MG63 (cell line): Measurements from ENCODE around the gene TMED1. TPM values are rescaled to one million over a fixed set of nuclear protein-coding genes. Genes with fewer than 3 reads are reported as not detected.
"Not testable (repeated sequence)": the region's sequence is repeated elsewhere in the genome, so short reads cannot be mapped to it uniquely, and the experiment has no call there.

Experiments
- DNase-seq: peaks from one replicate; pipeline ENCODE4 v3.0.0-alpha.2; 2020
- H3K27me3 ChIP-seq: fragments of 250-450 bp; sonication (Bioruptor Pico); 2 replicates; pipeline ENCODE4 v1.5.1; 2020; ENCODE audit warnings: mild to moderate bottlenecking, moderate library complexity
- H3K36me3 ChIP-seq: fragments of 250-450 bp; sonication (Bioruptor Pico); 2 replicates; pipeline ENCODE4 v1.5.1; 2020; ENCODE audit warnings: mild to moderate bottlenecking, moderate library complexity
- H3K4me3 ChIP-seq: fragments of 250-450 bp; sonication (Bioruptor Pico); 2 replicates; pipeline ENCODE4 v1.5.1; 2020; ENCODE audit warnings: mild to moderate bottlenecking, moderate library complexity
- H3K9me3 ChIP-seq: fragments of 250-450 bp; sonication (Bioruptor Pico); 2 replicates; pipeline ENCODE4 v1.5.1; 2020; ENCODE audit warnings: mild to moderate bottlenecking, moderate library complexity
- total RNA-seq: library from RNA; depleted of rRNA; stranded (reverse); fragments of >200 nt; shearing (Covaris generic); gene quantifications from 2 replicates; pipeline ENCODE4 v1.2.3, GENCODE V29; 2014; ENCODE audit warnings: low replicate concordance

TMED1 gene
- total RNA-seq, 1 experiment from 2014 or later = 112 TPM

GRCh38 chr19:10868872-10869547 lies 33.0 kb upstream of the TMED1 start:
- no peak for DNase-seq

GRCh38 chr19:10866495-10866894 lies 30.5 kb upstream of the TMED1 start:
- H3K9me3 ChIP-seq = no peaks in the 10 kb centered on the region
- no peak overlapping the region for H3K4me3 ChIP-seq
- no peaks in the 10 kb centered on the region for H3K36me3 ChIP-seq
- no peaks in the 10 kb centered on the region for H3K27me3 ChIP-seq
- DNase-seq = no peak

More at GRCh38 chr19:10868872-10869547, 33.0 kb upstream of the TMED1 start:
- no peaks in the 10 kb centered on the region for H3K27me3 ChIP-seq
- H3K9me3 ChIP-seq = no peaks in the 10 kb centered on the region
- H3K36me3 ChIP-seq = peaks cover 8% of the 10 kb centered on the region
- H3K4me3 ChIP-seq = no peak overlapping the region

GRCh38 chr19:10864538-10864899 lies 28.5 kb upstream of the TMED1 start:
- peak; percentile 78 for DNase-seq
- no peak overlapping the region for H3K4me3 ChIP-seq
- H3K9me3 ChIP-seq = no peaks in the 10 kb centered on the region
- H3K27me3 ChIP-seq = no peaks in the 10 kb centered on the region
- H3K36me3 ChIP-seq = no peaks in the 10 kb centered on the region

- H3K36me3 ChIP-seq = no peaks in the 10 kb centered on the region
- H3K9me3 ChIP-seq = no peaks in the 10 kb centered on the region
- DNase-seq = peak; percentile 48
- no peaks in the 10 kb centered on the region for H3K27me3 ChIP-seq
- no peak overlapping the region for H3K4me3 ChIP-seq
These were observed 27.2 kb upstream of the TMED1 start for GRCh38 chr19:10863107-10863717.

GRCh38 chr19:10862561-10863106 lies 26.6 kb upstream of the TMED1 start:
- no peak overlapping the region for H3K4me3 ChIP-seq

GRCh38 chr19:10861103-10861651 lies 25.2 kb upstream of the TMED1 start:
- no peak overlapping the region for H3K4me3 ChIP-seq
- no peaks in the 10 kb centered on the region for H3K36me3 ChIP-seq
- no peaks in the 10 kb centered on the region for H3K9me3 ChIP-seq
- H3K27me3 ChIP-seq = no peaks in the 10 kb centered on the region
- peak; percentile 46 for DNase-seq

More at GRCh38 chr19:10862561-10863106, 26.6 kb upstream of the TMED1 start:
- Histone ChIP-seq H3K27me3 (no peaks in the 10 kb centered on the region), H3K36me3 (no peaks in the 10 kb centered on the region), H3K9me3 (no peaks in the 10 kb centered on the region)
- no peak for DNase-seq

GRCh38 chr19:10858204-10858828 lies 22.3 kb upstream of the TMED1 start:
- Histone ChIP-seq H3K9me3 (no peaks in the 10 kb centered on the region), H3K36me3 (no peaks in the 10 kb centered on the region)
- DNase-seq = no peak

GRCh38 chr19:10856899-10857298 lies 20.9 kb upstream of the TMED1 start:
- not testable (repeated sequence) for H3K9me3 ChIP-seq, H3K4me3 ChIP-seq, H3K27me3 ChIP-seq, H3K36me3 ChIP-seq, DNase-seq

More at GRCh38 chr19:10858204-10858828, 22.3 kb upstream of the TMED1 start:
- Histone ChIP-seq H3K27me3 (no peaks in the 10 kb centered on the region), H3K4me3 (no peak overlapping the region)

- Histone ChIP-seq H3K9me3 (no peaks in the 10 kb centered on the region), H3K36me3 (no peaks in the 10 kb centered on the region), H3K4me3 (no peak overlapping the region), H3K27me3 (no peaks in the 10 kb centered on the region)
- DNase-seq = peak; percentile 46
These were observed 20.0 kb upstream of the TMED1 start for GRCh38 chr19:10855879-10856522.

- Histone ChIP-seq H3K36me3 (no peaks in the 10 kb centered on the region), H3K4me3 (no peak overlapping the region), H3K27me3 (no peaks in the 10 kb centered on the region), H3K9me3 (no peaks in the 10 kb centered on the region)
- DNase-seq = peak; percentile 45
These were observed 18.5 kb upstream of the TMED1 start for GRCh38 chr19:10854350-10855089.

- Histone ChIP-seq H3K9me3 (no peaks in the 10 kb centered on the region), H3K36me3 (no peaks in the 10 kb centered on the region), H3K4me3 (no peak overlapping the region), H3K27me3 (no peaks in the 10 kb centered on the region)
- DNase-seq = no peak
These were observed 16.9 kb upstream of the TMED1 start for GRCh38 chr19:10852941-10853340.

- no peaks in the 10 kb centered on the region for H3K27me3 ChIP-seq
- no peak overlapping the region for H3K4me3 ChIP-seq
- peak; percentile 90 for DNase-seq
- no peaks in the 10 kb centered on the region for H3K36me3 ChIP-seq
- peaks cover 4% of the 10 kb centered on the region; the same call in 1 of the 2 replicates for H3K9me3 ChIP-seq
These were observed 16.2 kb upstream of the TMED1 start for GRCh38 chr19:10852098-10852800.

- Histone ChIP-seq H3K4me3 (no peak overlapping the region), H3K27me3 (no peaks in the 10 kb centered on the region), H3K9me3 (peaks cover 14% of the 10 kb centered on the region), H3K36me3 (no peaks in the 10 kb centered on the region)
- DNase-seq = no peak
These were observed 14.6 kb upstream of the TMED1 start for GRCh38 chr19:10850631-10851030.

- Histone ChIP-seq H3K9me3 (peaks cover 14% of the 10 kb centered on the region), H3K4me3 (no peak within 1 kb of the TSS), H3K27me3 (no peaks in the 10 kb centered on the region), H3K36me3 (no peaks in the 10 kb centered on the region)
- no peak for DNase-seq
These were observed 12.3 kb upstream of the TMED1 start, which contains the start of gene C19orf38 for GRCh38 chr19:10848230-10848856. Gene C19orf38, plus strand, starts transcription at chr19:10848415. Its CDS starts 94 bp downstream, at chr19:10848509.

- no peaks in the 10 kb centered on the region for H3K36me3 ChIP-seq
- peaks cover 14% of the 10 kb centered on the region for H3K9me3 ChIP-seq
- H3K4me3 ChIP-seq = no peak overlapping the region
These were observed 10.6 kb upstream of the TMED1 start for GRCh38 chr19:10846500-10847202.

More at GRCh38 chr19:10846500-10847202, 10.6 kb upstream of the TMED1 start:
- DNase-seq = no peak
- no peaks in the 10 kb centered on the region for H3K27me3 ChIP-seq
